Inflammatory macrophage treated with lipopolysaccharide for 4 hours (primary cell): ENCODE data around the gene ASB8.
A peak's percentile ranks its signal among the peaks of the same experiment; 100 is the strongest.
"Not testable (repeated sequence)": the region's sequence is repeated elsewhere in the genome, so short reads cannot be mapped to it uniquely, and the experiment has no call there.

ENCODE experiments used
- DNase-seq: peaks from one replicate; pipeline ENCODE4 v3.0.0-alpha.2; 2020

ASB8 gene

DNA sequence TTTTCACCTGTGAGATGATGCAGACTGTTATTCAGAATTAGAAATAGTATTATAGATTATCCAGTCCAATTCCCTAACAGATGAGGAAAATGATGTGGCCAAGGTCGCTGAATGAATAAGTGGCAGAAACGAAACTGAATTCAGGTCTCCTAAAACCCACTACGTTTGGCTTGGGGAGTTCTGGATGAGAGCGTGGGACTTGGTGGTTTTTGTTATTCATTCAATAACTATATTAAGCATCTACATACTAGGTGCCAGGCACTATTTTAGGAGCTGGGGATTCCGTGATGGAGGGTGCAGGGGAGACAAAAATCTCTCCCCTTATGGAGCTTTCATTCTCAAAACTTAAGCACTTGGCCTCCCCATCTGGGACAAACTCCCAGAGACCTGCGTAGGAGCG, 25.3 kb upstream of the ASB8 start:
- DNase-seq = no peak

DNA sequence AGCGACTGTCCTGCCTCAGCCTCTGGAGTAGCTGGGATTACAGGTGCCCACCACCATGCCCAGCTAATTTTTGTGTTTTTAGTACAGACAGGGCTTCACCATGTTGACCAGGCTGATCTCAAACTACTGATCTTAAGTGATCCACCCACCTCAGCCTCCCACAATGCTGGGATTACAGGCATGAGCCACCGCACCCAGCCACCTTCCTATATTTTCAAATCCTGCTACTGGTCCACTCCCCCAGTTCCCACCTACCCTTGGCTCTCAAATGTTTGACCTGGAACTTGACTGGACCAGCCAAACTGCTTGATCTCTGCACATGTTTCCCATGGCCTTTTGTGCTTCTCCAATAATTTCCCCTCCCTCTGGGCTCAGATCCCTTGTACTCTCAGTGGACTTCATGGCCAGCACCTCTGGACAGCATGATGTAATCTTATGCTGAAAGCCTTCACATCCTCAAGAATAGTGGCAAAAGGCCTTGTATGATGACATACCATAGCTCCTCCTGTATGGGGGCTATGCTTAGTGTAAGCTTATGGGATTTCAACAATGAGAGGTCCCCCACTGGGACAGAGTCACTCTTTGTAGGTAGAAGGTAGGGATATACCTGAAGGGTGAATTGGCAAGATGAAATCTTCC, 23.7 kb upstream of the ASB8 start:
- DNase-seq = no peak

DNA sequence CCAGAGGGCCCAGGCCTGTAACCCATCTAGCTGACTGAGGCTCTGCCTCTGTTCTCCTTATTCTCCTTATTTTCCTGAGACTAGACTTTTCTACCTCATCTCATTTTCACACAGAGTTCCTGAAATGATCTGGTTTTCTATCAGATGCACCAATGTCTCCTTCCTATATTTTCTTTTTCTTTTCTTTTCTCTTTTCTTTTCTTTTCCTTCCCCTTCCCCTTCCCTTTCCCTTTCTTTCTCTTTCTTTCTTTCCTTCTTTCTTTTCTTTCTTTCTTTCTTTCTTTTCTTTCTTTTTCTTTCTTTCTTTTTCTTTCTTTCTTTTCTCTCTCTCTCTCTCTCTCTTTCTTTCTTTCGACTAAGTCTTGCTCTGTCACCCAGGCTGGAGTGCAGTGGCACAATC, 23.1 kb upstream of the ASB8 start:
- DNase-seq = no peak

DNA sequence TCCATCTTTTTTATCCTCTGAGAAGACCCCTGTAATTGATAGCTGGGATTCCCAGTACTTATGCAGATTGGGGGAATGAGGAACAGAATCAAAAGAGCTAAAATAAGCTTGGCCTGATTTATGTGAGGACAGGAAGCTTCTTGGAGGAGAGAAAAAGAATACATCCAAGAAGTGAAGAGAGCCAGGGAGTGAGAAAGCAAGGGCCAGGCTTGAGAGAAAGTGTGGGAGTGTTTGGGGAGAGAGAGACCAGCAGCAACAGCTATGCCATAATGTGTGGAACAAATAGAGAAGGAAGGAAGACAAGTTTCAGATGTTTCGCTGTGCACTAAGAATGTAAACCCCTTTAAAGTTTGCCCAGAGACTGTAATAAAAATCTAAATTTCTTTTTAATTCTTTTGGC, 22.2 kb upstream of the ASB8 start:
- DNase-seq = no peak

DNA sequence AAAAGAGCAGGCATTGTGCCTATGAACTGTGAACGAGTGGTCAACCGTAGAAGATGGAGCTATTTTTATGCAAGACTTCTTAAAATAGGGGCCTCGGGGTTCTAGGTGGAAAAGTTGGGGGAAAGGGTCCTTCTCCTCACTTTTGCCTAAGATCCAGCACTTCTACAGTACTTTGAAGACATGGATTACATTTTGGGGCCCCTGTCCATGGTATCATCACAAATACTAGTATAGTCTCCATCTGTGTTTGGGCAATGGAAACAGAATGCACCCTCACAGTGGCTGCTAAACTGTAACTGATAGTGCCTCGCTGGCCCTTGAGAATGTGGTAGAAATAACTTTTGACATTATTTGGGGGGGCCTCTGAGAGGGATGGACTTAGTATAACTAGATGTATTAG, 20.7 kb upstream of the ASB8 start:
- DNase-seq = no peak

DNA sequence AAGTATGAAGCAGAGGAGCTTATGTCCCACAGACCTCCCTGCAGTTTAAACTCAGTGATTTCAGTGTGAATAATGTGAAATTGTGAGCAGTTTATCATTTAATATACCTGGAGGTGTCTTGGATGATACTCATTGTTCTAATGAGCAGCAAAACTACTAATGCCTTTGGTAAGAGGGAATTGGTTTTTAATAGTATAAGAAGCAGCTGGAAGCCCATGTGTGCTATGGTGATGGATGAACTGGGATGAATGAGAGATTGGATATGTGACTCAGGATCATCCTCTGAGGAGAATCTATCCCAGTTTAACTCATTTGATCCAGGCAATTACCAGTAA, 19.1 kb upstream of the ASB8 start:
- no peak for DNase-seq

DNA sequence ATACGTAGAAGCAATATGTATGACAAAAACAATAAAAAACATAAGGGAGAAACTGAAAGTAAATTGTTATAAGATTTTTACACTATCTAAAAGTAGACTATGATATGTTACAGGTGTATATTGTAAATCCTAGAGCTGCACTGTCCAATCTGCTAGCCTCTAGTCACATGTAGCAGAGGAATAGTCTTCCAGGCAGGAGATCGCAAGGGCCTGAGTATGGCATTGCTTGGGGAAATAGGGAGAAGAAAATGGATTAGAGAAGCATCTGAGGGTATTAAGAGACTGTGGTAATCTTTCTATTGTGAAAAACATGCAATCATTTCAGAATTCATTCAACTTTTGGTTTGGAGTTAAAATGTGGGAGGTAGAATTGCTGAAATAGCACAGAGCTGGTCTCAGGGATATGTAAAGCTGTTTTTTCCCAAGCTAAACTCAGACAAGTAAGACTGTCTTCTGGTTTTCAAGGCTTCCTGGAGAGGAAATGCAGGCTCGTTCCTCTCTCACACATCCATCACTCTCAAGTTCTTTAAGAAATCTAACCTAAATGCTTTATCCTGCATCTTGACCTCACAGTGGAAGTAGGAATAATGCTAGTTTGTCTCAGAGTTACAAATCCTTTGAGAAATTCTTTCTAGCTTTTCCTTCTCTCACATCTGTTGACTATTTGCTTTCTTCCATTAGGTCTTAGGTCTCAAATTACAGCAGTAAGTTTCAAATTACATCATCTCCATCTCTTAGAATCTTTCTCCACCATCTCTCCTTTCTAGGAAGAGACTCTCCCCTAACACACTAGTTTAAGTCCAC, 18.5 kb upstream of the ASB8 start:
- no peak for DNase-seq

DNA sequence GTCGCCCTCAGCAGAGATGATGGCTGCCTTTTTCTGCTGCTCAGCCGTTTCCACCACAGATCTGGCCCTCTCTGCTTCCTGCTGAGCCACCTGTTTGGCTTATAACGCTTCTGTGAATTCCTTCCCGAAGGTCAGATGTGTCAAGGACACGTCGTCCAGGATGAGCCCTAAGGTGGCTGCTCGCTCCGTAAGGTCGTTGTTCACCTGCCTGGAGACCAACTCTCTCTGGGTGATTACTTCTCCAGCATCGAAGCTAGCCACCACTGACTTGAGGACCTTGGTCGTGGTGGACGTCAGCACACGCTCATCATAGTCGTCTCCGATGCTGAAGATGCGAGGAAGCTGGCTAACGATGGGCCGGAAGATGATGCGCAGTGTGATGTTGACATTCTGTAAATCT, 11.7 kb upstream of the ASB8 start:
- DNase-seq = no peak

DNA sequence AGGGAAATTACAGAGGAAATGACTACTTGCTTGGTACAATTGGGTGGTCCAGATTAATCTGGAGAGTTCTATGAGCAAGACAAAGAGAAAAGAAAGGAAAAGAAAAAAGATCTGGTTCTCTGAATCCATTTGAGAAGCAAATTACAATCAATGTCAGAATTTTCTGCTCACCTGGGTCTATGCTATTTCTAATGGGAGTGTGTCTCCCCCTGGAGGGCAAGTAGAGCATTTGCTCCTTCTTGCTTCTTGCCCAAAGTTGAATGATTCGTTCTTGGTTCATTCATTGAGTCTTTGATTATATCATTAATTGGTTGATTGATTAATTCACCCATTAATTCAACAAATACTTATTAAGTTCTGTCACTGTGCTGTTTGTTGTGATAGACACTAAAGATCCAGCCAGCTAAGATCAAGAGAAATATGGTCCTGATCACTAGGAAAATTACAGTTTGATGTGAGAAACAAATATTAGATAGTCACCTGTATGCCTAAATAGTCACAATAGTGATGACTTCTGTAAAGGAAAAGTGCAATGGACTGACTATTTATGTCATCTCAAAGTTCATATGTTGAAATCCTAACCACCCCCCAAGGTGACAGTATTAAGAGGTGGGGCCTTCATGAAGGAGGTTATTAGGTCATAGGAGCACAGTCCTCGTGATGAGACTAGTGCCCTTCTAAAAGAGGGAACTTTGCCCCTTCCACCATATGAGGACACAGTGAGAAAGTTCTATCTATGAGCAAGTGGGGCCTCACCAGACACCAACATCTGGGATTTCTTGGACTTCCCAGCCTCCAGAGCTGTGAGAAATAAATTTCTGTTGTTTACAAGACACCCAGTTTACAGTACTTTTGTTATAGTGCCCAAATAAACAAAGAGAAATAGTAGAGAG, 8.0 kb upstream of the ASB8 start:
- peak; percentile 31 for DNase-seq

DNA sequence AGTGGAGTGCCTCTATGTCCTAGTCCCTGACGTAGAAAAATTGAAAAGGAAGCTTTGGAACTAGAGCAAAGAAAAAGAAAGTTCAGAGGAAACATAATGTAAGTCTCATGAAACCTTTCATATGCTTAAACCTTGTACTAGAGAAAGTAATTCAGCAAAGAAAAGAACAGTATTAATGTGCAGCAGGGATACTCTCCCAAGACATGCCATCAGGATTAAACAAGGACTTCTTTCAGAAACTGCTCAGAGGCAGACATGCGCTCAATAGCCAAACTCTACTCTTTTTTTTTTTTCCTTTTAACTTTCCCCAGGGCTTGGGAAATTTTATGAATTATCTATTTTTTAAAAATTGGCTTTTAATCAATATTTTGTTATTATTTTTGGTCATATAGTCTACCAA, 7.1 kb upstream of the ASB8 start:
- DNase-seq = no peak

DNA sequence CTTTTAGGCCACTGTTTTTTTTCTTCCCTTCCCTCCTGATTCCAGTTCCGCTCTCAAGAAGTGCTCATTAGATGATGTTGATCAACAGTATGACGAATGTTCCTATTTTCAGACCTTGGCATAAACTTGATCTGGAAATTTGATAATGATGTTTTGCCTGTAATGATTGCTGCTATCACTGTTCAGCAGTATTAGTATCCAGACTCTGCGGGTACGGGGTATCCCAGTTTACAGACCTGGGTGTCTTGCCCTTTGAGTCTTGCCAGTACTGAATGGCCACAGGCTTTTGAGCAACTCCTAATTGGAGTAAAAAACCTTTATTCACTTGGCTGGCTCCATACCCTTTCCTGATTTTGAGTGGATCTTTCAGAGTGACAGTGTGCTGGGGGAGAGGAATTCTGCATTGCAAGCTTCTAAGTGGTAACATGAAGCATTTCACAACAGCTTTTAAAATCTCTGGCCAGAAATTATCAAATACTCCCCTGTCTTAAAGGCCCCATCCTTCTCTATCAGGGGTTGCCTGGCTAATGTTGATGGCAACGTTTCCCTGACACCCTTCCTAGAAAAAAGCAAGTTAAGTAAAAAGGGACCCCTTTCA, 5.9 kb upstream of the ASB8 start:
- no peak for DNase-seq

DNA sequence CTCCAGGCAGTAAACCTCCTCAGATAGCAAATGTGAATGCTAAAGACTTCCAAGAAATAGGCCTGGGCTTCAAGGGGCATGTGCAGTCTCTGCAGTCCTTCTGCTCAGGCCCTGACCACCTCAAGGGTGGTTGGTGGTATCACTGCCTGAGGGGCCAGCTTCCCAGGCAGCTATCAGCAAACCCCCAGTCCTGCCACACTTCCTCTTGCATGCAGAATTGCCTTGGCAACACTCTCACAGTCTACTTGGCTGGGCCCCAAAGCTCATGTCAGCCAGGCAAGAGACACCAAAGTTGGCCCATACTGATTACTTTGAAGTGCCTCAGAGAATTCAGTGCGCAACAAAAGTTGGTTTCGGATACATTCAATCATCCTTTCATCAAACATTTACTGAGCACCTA, 3.5 kb upstream of the ASB8 start:
- DNase-seq = no peak

DNA sequence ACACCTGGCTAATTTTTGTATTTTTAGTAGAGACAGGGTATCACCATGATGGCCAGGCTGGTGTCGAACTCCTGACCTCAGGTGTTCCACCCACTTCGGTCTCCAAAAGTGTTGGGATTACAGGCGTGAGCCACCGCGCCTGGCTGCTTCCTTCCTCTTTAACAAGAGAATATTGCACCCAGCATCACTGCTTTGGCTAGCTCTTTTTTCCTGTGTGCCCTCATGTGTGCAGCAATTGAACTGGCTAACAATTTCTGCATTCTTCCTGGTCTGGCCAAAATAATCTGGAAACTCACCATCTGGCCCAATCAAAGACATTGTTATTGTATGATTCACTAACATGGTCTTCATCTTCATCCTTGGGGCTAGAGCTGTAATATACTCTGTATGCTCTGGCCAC, 2.7 kb upstream of the ASB8 start:
- DNase-seq = no peak

DNA sequence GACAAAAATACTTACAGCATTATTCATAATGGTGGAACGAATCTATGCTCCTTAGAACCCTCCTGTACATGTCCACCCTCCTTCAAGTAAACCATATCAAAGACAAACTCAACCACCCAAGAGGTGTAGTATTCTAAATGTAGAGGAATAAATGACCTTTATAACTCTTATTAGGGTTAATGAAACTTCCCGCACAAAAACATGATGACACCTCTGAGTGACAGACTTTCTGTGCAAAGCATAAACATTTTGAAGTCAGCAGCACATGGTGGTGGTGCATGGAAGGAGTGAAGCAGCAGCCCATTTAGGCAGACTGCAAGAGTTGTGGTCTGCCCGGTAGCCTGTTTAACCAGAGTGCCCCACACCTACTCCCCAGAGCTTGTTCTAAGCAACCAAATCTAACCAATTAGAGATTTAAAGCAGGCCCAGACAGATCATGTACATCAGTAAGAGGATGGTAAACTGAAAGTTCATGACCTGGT, 615 bp upstream of the ASB8 start:
- no peak for DNase-seq

DNA sequence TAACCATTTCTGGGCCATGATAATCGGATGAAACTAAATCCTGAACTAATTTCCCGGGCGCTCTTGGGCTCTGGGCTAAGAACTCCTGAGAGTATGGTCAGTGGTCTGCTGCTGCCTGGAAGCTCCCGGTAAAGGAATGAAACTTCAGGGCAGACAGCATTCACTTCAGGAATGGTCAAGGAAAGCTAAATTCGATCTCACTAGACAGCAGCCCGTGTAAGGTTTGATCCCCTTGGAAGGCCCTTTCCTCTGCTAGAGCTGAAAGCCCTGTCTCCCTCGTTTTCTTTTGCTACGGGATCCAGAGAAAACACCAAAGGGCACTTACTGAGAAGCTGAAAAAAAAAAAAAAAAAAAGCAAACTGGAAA, 680 bp downstream of the ASB8 start:
- no peak for DNase-seq

DNA sequence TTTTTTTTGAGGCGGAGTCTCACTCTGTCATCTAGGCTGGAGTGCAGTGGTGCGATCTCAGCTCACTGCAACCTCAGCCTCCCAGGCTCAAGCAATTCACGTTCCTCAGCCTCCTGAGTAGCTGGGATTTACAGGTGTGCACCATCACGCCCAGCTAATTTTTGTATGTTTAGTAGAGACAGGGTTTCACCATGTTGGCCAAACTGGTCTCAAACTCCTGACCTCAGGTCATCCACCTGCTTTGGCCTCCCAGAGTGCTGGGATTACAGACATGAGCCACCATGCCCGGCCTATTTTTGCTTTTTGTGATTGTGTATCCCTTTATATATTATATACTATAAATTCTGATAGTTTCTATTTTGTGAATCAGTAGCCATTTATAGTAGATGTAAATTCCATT, 1.5 kb downstream of the ASB8 start:
- DNase-seq = not testable (repeated sequence)

DNA sequence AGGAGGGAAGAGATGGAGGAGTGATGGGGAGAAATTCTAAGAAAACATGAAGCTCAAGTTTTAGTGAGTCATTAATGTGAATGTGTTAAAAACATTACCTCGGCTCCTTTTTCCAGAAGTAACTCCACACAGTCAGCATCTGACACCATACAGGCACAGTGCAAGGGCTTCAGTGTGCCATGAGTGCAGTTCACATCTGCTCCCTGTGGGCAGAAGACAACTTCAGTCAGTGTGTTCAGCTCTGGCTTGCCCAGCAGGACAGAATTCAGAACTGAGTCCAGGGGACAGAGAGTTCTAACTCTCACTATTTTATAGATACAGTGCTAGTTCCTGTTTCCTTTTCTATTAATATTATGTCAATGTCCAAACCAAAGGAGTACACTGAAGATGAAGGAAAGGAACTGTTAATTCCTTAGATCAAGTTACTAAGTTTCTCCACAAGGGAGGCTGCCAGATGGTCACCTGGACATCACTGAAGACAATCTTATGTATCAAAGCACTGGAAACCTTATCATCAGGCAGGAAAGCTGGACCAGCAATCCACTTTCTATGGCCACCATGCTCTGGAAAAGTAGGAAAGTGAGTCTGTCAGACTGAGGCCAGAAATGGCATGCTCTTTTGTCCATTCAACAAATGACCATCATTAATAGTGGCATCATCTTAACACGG, 6.1 kb downstream of the ASB8 start:
- DNase-seq = no peak

DNA sequence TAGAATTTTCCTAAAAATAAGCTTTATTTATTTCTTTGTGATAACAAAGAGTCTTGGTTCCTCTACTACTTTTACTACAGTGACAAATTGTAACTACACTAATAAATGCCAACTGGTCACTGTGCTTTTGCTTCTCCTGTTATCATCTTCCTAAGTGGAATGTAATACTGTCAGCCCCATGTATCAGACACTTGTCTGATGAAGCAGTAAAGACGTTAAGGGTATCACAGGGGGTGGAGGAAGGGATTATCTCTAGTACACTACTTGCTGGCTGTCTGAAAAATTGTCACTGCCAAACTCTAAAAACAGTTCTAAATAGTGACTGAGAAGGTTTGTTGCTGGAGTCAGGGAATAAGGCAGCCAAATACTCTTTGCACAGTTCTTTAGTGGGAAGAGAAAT, 11.3 kb downstream of the ASB8 start:
- DNase-seq = no peak

DNA sequence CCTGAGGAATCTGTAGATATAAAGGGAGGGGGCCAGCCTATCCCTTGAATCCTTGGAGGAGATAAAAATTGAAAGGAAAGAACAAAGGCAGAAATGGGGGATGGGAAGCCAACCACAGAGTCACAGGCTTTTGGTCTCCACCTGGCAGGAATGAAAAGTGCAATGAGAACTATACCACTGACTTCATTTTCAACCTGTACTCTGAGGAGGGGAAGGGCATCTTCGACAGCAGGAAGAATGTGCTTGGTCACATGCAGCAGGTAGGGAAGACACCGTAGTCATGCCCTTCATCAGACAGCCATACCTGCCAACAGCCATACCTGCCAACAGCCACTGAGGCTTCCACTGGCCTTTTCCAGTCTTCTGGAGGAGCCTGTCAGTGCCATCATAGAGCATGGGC, 13.4 kb downstream of the ASB8 start:
- no peak for DNase-seq

DNA sequence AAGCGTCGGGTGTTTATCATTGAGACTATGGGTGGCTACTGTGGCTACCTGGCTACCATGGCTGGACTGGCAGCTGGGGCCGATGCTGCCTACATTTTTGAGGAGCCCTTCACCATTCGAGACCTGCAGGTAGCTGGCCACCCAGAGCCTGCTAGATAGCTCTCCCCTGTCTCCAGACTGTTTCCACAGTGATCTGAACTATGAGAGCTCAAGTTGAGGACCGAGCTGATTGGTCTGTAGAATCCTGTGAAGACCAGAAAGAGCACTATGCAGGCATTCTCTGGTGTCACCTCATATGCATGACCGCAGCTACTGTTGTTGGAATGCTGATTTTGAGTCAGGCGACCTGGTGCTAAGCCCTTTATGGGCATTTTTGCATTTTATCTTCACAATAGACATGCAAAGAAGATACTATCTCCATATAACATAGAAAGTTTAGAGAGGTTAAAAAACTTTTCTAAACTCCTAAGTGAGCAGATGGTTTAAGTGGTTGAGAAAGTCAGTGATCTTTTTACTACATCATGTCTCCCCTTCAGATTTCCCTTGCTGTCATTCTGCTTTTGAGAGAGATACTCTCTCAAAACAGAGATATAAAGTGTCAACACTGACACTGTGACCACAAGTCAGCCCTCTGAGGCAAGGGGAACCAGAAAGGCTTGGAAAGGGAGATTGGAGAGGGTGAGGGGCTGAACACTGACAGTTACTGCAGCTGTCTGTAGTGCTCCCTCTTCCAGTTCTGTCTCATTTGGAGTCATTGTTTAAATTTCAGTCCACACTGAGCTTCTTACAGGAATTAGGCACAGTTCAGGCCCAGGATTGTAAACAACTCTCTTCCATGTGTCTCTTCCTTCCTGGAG, 14.3 kb downstream of the ASB8 start:
- no peak for DNase-seq

DNA sequence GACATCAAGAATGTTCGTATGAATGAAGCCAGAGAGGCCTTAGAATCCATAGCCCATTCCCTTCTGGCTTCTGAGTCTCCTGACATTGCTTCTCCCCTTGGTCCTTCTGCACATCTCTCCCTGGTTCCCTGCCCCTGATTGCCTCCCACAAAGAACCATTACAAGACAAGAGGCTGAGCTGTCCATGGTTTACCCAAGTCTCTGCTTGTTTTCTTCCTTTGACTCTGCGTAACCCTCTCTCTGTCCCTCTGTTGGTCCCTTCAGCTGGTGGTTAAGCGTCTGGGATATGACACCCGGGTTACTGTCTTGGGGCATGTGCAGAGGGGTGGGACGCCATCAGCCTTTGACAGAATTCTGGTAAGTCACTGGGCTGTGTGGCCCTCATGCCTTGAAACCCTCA, 22.3 kb downstream of the ASB8 start:
- DNase-seq = no peak

DNA sequence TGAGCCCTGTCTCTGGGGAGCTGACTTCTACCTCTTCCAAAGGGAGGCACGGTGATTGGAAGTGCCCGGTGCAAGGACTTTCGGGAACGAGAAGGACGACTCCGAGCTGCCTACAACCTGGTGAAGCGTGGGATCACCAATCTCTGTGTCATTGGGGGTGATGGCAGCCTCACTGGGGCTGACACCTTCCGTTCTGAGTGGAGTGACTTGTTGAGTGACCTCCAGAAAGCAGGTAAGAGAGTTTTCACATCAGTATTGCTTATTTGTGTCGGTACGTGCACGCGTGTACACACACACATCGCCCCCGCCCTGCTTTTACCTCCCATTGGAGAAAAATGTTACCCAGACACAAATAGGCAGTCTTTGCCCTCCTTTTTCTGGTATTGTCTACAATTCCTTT, 24.5 kb downstream of the ASB8 start:
- no peak for DNase-seq
